Colonic mucosa (tissue), 4 donors: ENCODE data around the gene TOR1B. TPM values are rescaled to one million over a fixed set of nuclear protein-coding genes. Genes with fewer than 3 reads are reported as not detected.
A peak's percentile ranks its signal among the peaks of the same experiment; 100 is the strongest.
"Not testable (repeated sequence)": the region's sequence is repeated elsewhere in the genome, so short reads cannot be mapped to it uniquely, and the experiment has no call there.

Experiments used
- DNase-seq: peaks from one replicate; pipeline ENCODE4 v3.0.0-alpha.2; 2020
- H3K27ac ChIP-seq: fragments of 200-600 bp; one replicate; pipeline ENCODE4 v1.8.0; 2021
- H3K27me3 ChIP-seq: fragments of 200-600 bp; one replicate; pipeline ENCODE4 v1.8.0; 2021
- H3K36me3 ChIP-seq: fragments of 200-600 bp; one replicate; pipeline ENCODE4 v1.8.0; 2021
- H3K4me1 ChIP-seq: fragments of 200-600 bp; one replicate; pipeline ENCODE4 v1.8.0; 2021; ENCODE audit warnings: mild to moderate bottlenecking
- H3K4me3 ChIP-seq: fragments of 200-600 bp; one replicate; pipeline ENCODE4 v1.8.0; 2021
- H3K9ac ChIP-seq, 2 donors: one replicate each; pipeline ENCODE4 v1.7.0; 2013; ENCODE audit warnings: control low read depth in 2 of 2, low read depth in 2 of 2, low read length in 2 of 2
- H3K9me3 ChIP-seq: fragments of 200-600 bp; one replicate; pipeline ENCODE4 v1.8.0; 2021
- CTCF ChIP-seq: fragments of 200-600 bp; IDR thresholded peaks from one replicate; pipeline ENCODE4 v1.8.0; 2022; ENCODE audit warnings: antibody characterized with exemption, mild to moderate bottlenecking
- intact Hi-C: fragments of 100-400 bp; cut with DNase I; formaldehyde crosslinking; loops from one replicate; pipeline ENCODE4 v1.14.1; 2022
- total RNA-seq, 2 donors: library from RNA; stranded (reverse); fragmentation: NEBNext Ultra II Directional in 1 of 2; extraction: Animal tissue kit (Norgen Biotek cat#: 25700) in 1 of 2; gene quantifications; one replicate each; pipeline ENCODE4 v1.2.1, GENCODE V29; 2021
- donor health status: healthy.
- donor health status: DM: no; HTN: no; CAD: no.
- donor health status: DM: no; HTN: no; CAD: no.

The TOR1B gene
- total RNA-seq, 2 donors from 2014 or later = 49.0 to 60.8 TPM

GRCh38 chr9:129774791-129775447, 28.1 kb upstream of the TOR1B start:
- no peaks in the 10 kb centered on the region for H3K27me3 ChIP-seq
- DNase-seq = no peak
- H3K9me3 ChIP-seq = no peaks in the 10 kb centered on the region
- H3K9ac ChIP-seq = no peak overlapping the region
- no peaks in the 10 kb centered on the region for H3K36me3 ChIP-seq
- no peak overlapping the region for H3K4me3 ChIP-seq
- TF ChIP-seq CTCF = no peak
- intact Hi-C loops = no loop called here
- H3K4me1 ChIP-seq = no peaks in the 10 kb centered on the region
- no peak overlapping the region for H3K27ac ChIP-seq

DNA sequence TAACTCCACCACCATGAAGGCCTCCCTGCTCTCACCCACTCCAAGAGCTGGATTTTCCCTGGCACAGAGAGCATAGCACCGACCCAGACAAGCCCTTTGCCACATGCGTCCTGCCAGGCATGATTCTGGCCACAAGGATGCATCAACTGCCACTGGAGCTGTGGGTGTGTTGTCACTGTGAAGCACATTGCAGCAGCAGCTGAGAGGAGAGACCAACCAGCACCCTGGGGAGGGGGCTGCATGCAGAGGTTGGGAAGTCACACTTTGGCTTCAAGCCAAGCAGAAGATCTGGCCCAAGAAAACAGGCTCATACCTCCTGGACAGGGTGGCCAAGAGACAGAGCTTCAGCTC, 27.6 kb upstream of the TOR1B start:
- intact Hi-C loops = no loop called here
- H3K27me3 ChIP-seq = no peaks in the 10 kb centered on the region
- no peak overlapping the region for H3K27ac ChIP-seq
- DNase-seq = no peak
- no peaks in the 10 kb centered on the region for H3K36me3 ChIP-seq
- no peaks in the 10 kb centered on the region for H3K4me1 ChIP-seq
- H3K9me3 ChIP-seq = no peaks in the 10 kb centered on the region
- TF ChIP-seq CTCF = no peak
- no peak overlapping the region for H3K4me3 ChIP-seq
- no peak overlapping the region for H3K9ac ChIP-seq

- H3K27me3 ChIP-seq, H3K9me3 ChIP-seq, H3K4me3 ChIP-seq, H3K4me1 ChIP-seq, DNase-seq, H3K36me3 ChIP-seq, H3K9ac ChIP-seq, intact Hi-C loops: not testable (repeated sequence)
- H3K27ac ChIP-seq = peak overlapping the region; percentile 48
Observed at GRCh38 chr9:129776096-129776495, 26.9 kb upstream of the TOR1B start.

- intact Hi-C loops = no loop called here
- H3K4me1 ChIP-seq = no peaks in the 10 kb centered on the region
- no peaks in the 10 kb centered on the region for H3K27me3 ChIP-seq
- no peaks in the 10 kb centered on the region for H3K36me3 ChIP-seq
- no peak overlapping the region for H3K4me3 ChIP-seq
- peak overlapping the region; percentile 61 to 69 for H3K9ac ChIP-seq
- TF ChIP-seq CTCF = no peak
- no peaks in the 10 kb centered on the region for H3K9me3 ChIP-seq
- no peak for DNase-seq
- peak overlapping the region; percentile 48 for H3K27ac ChIP-seq
Observed at GRCh38 chr9:129776566-129776937, 26.4 kb upstream of the TOR1B start.

DNA sequence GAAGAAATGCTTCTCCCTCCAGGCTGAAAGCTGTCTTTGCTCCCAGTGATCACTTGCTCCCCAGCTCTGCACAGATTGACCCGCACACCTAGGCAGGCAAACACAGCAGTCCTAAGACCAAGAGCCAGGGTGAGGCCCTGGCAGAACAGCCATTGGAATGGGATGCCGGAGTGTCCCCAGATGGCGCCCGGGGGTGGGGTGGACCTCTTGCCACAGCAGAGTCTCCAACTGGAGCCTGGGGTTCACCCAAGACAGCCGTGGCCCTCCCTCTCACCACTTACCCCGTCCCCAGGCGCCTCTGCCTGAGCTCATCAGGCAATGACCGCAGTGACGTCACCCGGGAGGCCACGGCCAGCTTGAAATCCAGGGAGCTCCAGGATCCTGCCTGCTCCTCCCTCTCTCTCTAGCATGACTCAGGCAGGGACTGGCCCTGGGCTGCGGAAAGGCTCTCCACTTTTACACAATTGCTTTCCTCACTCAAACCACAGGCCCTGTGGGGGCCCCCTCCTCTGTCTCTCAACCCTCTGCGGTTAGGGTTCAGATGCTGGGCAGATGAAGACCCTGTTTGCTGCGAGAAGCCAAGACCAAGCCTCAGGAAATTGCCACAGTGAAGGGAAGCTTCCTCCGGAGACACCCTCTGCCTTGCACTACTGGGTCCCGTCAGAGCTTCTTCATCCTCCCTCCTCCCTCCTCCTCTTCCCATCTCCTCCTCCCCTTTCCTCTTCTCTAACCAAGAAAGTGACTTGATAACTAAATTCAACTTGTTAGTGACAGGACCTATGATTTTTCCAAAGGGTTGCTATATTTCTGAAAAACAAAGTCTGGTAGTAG, 25.8 kb upstream of the TOR1B start:
- no peak overlapping the region for H3K4me3 ChIP-seq
- intact Hi-C loops = no loop called here
- no peaks in the 10 kb centered on the region for H3K27me3 ChIP-seq
- peak overlapping the region; percentile 61 to 69 for H3K9ac ChIP-seq
- peak; percentile 83 for DNase-seq
- H3K4me1 ChIP-seq = no peaks in the 10 kb centered on the region
- TF ChIP-seq CTCF = no peak
- H3K36me3 ChIP-seq = no peaks in the 10 kb centered on the region
- H3K9me3 ChIP-seq = no peaks in the 10 kb centered on the region
- H3K27ac ChIP-seq = peak overlapping the region; percentile 48

DNA sequence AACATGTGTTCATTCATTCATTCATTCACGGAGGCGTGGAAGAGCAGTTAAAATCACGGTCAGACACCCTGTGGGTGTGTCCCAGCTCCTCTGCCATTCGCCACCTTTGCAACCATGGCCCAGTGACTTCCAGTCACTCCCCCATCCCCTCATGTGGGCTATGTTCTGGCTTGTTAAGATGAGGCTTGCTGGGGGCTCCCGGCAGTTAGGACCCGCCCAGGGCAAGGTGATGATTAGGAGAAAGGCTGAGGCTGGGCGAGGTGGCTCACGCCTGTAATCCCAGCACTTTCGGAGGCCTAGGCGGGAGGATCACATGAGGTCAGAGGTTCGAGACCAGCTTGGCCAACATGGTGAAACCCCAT, 25.2 kb upstream of the TOR1B start:
- H3K4me1 ChIP-seq = no peaks in the 10 kb centered on the region
- intact Hi-C loops = no loop called here
- H3K27me3 ChIP-seq = no peaks in the 10 kb centered on the region
- H3K36me3 ChIP-seq = no peaks in the 10 kb centered on the region
- no peak for TF ChIP-seq CTCF
- no peak for DNase-seq
- H3K9ac ChIP-seq = peak overlapping the region in 1 of 2 donors; percentile 35
- H3K9me3 ChIP-seq = no peaks in the 10 kb centered on the region
- H3K27ac ChIP-seq = no peak overlapping the region
- H3K4me3 ChIP-seq = no peak overlapping the region
